Caco-2 (cell line): ENCODE results near the gene NELFA. TPM values are rescaled to one million over a fixed set of nuclear protein-coding genes. Genes with fewer than 3 reads are reported as not detected.
"Not testable (repeated sequence)": the region's sequence is repeated elsewhere in the genome, so short reads cannot be mapped to it uniquely, and the experiment has no call there.

Experiments
- BruUV-seq: library from RNA; stranded (reverse); fragments of 400-500 nt; replicated peaks from 2 replicates; lab custom pipeline; 2021; lab: Mats Ljungman, UMichigan
- CTCF ChIA-PET: fragments of 300-600 bp; sonication (Branson Sonifier 250); formaldehyde crosslinking; loops from one replicate; lab custom pipeline; 2022; ENCODE audit warnings: antibody characterized with exemption; lab: Charles Lee
- POLR2A ChIA-PET: fragments of 300-600 bp; sonication (Branson Sonifier 250); formaldehyde crosslinking; loops from one replicate; lab custom pipeline; 2022; ENCODE audit warnings: antibody characterized with exemption; lab: Charles Lee
- DNase-seq, 2 experiments: peaks; one replicate each; pipeline versions ENCODE4 v3.0.0 to v3.0.0-alpha.2; 2020 to 2022
- H3K27me3 ChIP-seq: replicated peaks from 2 replicates; pipeline ENCODE4 v1.6.0; 2011; ENCODE audit warnings: low read length; ENCODE audit not compliant: control insufficient read depth, insufficient read depth
- H3K36me3 ChIP-seq: 2 replicates; pipeline ENCODE4 v1.5.1; 2011; ENCODE audit warnings: low read length; ENCODE audit not compliant: control insufficient read depth, insufficient read depth
- H3K4me1 ChIP-seq: fragments of 250-450 bp; sonication (Bioruptor Pico); 2 replicates; pipeline ENCODE4 v1.5.1; 2020; ENCODE audit warnings: mild to moderate bottlenecking
- H3K4me3 ChIP-seq: 2 replicates; pipeline ENCODE4 v1.5.1; 2011; ENCODE audit warnings: low read depth, mild to moderate bottlenecking, control low read depth, low read length
- H3K9me3 ChIP-seq: fragments of 250-450 bp; sonication (Bioruptor Pico); 2 replicates; pipeline ENCODE4 v1.5.1; 2020; ENCODE audit warnings: mild to moderate bottlenecking, moderate library complexity
- H3K27ac Mint-ChIP-seq: one replicate; pipeline ENCODE4 v1.8.0; 2022; ENCODE audit warnings: mixed read lengths; ENCODE audit not compliant: unreplicated experiment
- H3K27me3 Mint-ChIP-seq: one replicate; pipeline ENCODE4 v1.8.0; 2022; ENCODE audit warnings: mixed read lengths; ENCODE audit not compliant: insufficient read depth, unreplicated experiment
- H3K36me3 Mint-ChIP-seq: one replicate; pipeline ENCODE4 v1.8.0; 2022; ENCODE audit warnings: mild to moderate bottlenecking, mixed read lengths; ENCODE audit not compliant: insufficient read depth, unreplicated experiment
- H3K4me1 Mint-ChIP-seq: one replicate; pipeline ENCODE4 v1.8.0; 2022; ENCODE audit warnings: low read depth, mixed read lengths; ENCODE audit not compliant: unreplicated experiment
- H3K4me3 Mint-ChIP-seq: one replicate; pipeline ENCODE4 v1.8.0; 2022; ENCODE audit warnings: mild to moderate bottlenecking, moderate library complexity, mixed read lengths; ENCODE audit not compliant: unreplicated experiment
- H3K9me3 Mint-ChIP-seq: one replicate; pipeline ENCODE4 v1.8.0; 2022; ENCODE audit warnings: mixed read lengths; ENCODE audit not compliant: unreplicated experiment
- intact Hi-C: fragments of 100-400 bp; cut with micrococcal nuclease; formaldehyde crosslinking; loops from one replicate; pipeline ENCODE4 v1.10.0; 2022; ENCODE audit not compliant: unreplicated experiment
- total RNA-seq: library from RNA; stranded (reverse); gene quantifications from 2 replicates; pipeline ENCODE4 v1.2.3, GENCODE V29; 2022
- TF ChIP-seq, protein P1 (sequence below), 2 experiments: fragments of 200-600 bp in 1 of 2; IDR thresholded peaks; 1 replicate in 1 of 2; 2 replicates in 1 of 2; pipeline versions ENCODE4 v1.5.1 to v1.8.0; 2011 to 2022; ENCODE audit warnings: antibody characterized with exemption in 1 of 2, control low read depth in 1 of 2, inconsistent platforms in 1 of 2, low read depth in 1 of 2, low read length in 1 of 2, mild to moderate bottlenecking in 1 of 2, moderate library complexity in 1 of 2; ENCODE audit not compliant: insufficient read depth in 1 of 2, severe bottlenecking in 1 of 2, unreplicated experiment in 1 of 2

Gene NELFA
- total RNA-seq, 1 experiment from 2014 or later, result 53.0 TPM

GRCh38 chr4:2040391-2041238, 31.8 kb upstream of the NELFA start:
- no peaks in the 10 kb centered on the region for H3K27me3 ChIP-seq
- H3K9me3 ChIP-seq, result no peaks in the 10 kb centered on the region
- no peaks in the 10 kb centered on the region for H3K36me3 ChIP-seq
- BruUV-seq, result no TSS peak
- Mint-ChIP-seq H3K4me1 (peaks cover 9% of the 10 kb centered on the region), H3K36me3 (peaks cover 6% of the 10 kb centered on the region), H3K9me3 (no peaks in the 10 kb centered on the region), H3K27ac (no peak overlapping the region), H3K4me3 (peak overlapping the region; percentile 85), H3K27me3 (no peaks in the 10 kb centered on the region)
- ChIA-PET CTCF (interaction anchor here (0.7 to 1.0 kb wide), 2 partner anchors 12 to 31 kb away, joined by 4 to 7 read pairs; no protein-coding TSS in a partner anchor), POLR2A (no interaction called here)
- DNase-seq, result peak in 1 of 2 experiments; percentile 37
- TF ChIP-seq, protein P1, sequence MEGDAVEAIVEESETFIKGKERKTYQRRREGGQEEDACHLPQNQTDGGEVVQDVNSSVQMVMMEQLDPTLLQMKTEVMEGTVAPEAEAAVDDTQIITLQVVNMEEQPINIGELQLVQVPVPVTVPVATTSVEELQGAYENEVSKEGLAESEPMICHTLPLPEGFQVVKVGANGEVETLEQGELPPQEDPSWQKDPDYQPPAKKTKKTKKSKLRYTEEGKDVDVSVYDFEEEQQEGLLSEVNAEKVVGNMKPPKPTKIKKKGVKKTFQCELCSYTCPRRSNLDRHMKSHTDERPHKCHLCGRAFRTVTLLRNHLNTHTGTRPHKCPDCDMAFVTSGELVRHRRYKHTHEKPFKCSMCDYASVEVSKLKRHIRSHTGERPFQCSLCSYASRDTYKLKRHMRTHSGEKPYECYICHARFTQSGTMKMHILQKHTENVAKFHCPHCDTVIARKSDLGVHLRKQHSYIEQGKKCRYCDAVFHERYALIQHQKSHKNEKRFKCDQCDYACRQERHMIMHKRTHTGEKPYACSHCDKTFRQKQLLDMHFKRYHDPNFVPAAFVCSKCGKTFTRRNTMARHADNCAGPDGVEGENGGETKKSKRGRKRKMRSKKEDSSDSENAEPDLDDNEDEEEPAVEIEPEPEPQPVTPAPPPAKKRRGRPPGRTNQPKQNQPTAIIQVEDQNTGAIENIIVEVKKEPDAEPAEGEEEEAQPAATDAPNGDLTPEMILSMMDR (IDR thresholded peaks at IDR 0.05; ENCODE audit: insufficient read depth in 1 of 2, low read depth in 1 of 2, low read length in 1 of 2, severe bottlenecking in 1 of 2, unreplicated experiment in 1 of 2), result no peak
- H3K4me1 ChIP-seq, result peaks cover 4% of the 10 kb centered on the region; the same call in 1 of the 2 replicates
- intact Hi-C loops, result loop anchor here (2.0 kb wide), 1 partner anchor 32 kb away; the partner anchor contains the start of gene NELFA
- peak overlapping the region; percentile 87 for H3K4me3 ChIP-seq

GRCh38 chr4:2036866-2037265, 28.1 kb upstream of the NELFA start:
- no peaks in the 10 kb centered on the region for H3K27me3 Mint-ChIP-seq

GRCh38 chr4:2036327-2036726, 27.6 kb upstream of the NELFA start:
- no peaks in the 10 kb centered on the region; the same call in 1 of the 2 replicates for H3K4me1 ChIP-seq
- TF ChIP-seq, protein P1 (IDR thresholded peaks at IDR 0.05; ENCODE audit: insufficient read depth in 1 of 2, low read depth in 1 of 2, low read length in 1 of 2, severe bottlenecking in 1 of 2, unreplicated experiment in 1 of 2), result no peak
- ChIA-PET CTCF (no interaction called here), POLR2A (interaction anchor here (0.5 to 2.0 kb wide), 3 partner anchors 13 to 27 kb away, joined by 3 to 12 read pairs (median 3); partner anchors contain the start of gene NELFA)
- Mint-ChIP-seq H3K36me3 (no peaks in the 10 kb centered on the region), H3K4me1 (peaks cover 9% of the 10 kb centered on the region), H3K27ac (peak overlapping the region; percentile 76), H3K27me3 (no peaks in the 10 kb centered on the region), H3K4me3 (peak overlapping the region; percentile 73), H3K9me3 (no peaks in the 10 kb centered on the region)
- no peaks in the 10 kb centered on the region for H3K27me3 ChIP-seq
- no peaks in the 10 kb centered on the region for H3K36me3 ChIP-seq
- peak overlapping the region; percentile 34 for H3K4me3 ChIP-seq
- intact Hi-C loops, result no loop called here
- peak; percentile 36 to 48 for DNase-seq
- BruUV-seq, result TSS peak; percentile 28
- no peaks in the 10 kb centered on the region for H3K9me3 ChIP-seq

More at GRCh38 chr4:2036866-2037265, 28.1 kb upstream of the NELFA start:
- Mint-ChIP-seq H3K4me3 (peak overlapping the region; percentile 73), H3K36me3 (no peaks in the 10 kb centered on the region), H3K4me1 (peaks cover 9% of the 10 kb centered on the region), H3K9me3 (no peaks in the 10 kb centered on the region), H3K27ac (peak overlapping the region; percentile 76)
- Histone ChIP-seq H3K4me1 (no peaks in the 10 kb centered on the region; the same call in 1 of the 2 replicates), H3K9me3 (no peaks in the 10 kb centered on the region), H3K4me3 (peak overlapping the region; percentile 34), H3K36me3 (no peaks in the 10 kb centered on the region), H3K27me3 (no peaks in the 10 kb centered on the region)
- intact Hi-C loops, result no loop called here
- CTCF ChIA-PET, result no interaction called here
- TF ChIP-seq, protein P1 (IDR thresholded peaks at IDR 0.05; ENCODE audit: insufficient read depth in 1 of 2, low read depth in 1 of 2, low read length in 1 of 2, severe bottlenecking in 1 of 2, unreplicated experiment in 1 of 2), result no peak
- peak; percentile 54 to 57 for DNase-seq
- BruUV-seq, result no TSS peak
- POLR2A ChIA-PET, result interaction anchor here (1.0 to 2.0 kb wide), 2 partner anchors 15 to 28 kb away, joined by 3 to 12 read pairs; partner anchors contain the start of gene NELFA

GRCh38 chr4:2031161-2031560, 22.4 kb upstream of the NELFA start:
- H3K27me3 Mint-ChIP-seq, H3K27me3 ChIP-seq, POLR2A ChIA-PET, H3K9me3 ChIP-seq, H3K4me1 Mint-ChIP-seq, H3K27ac Mint-ChIP-seq, H3K4me3 Mint-ChIP-seq, H3K4me3 ChIP-seq, intact Hi-C loops, BruUV-seq, H3K4me1 ChIP-seq, H3K9me3 Mint-ChIP-seq, H3K36me3 ChIP-seq, H3K36me3 Mint-ChIP-seq, DNase-seq: not testable (repeated sequence)
- CTCF ChIA-PET, result interaction anchor here (0.6 kb wide), 1 partner anchor 788 kb away, joined by 3 read pairs; no protein-coding TSS in a partner anchor
